SU-DHL-6 (cell line): ENCODE results near the gene CTSA.

Source experiments
- H2AFZ ChIP-seq: fragments of 200-600 bp; sonication (generic); 2 replicates; pipeline ENCODE4 v1.6.1; 2014; ENCODE audit warnings: low read depth, mild to moderate bottlenecking, moderate library complexity, mixed read lengths, antibody characterized with exemption, low read length; ENCODE audit not compliant: severe bottlenecking
- H3F3A ChIP-seq: fragments of 200-600 bp; shearing (Covaris generic); 2 replicates; pipeline ENCODE4 v1.6.0; 2016; ENCODE audit warnings: antibody characterized with exemption, mild to moderate bottlenecking; ENCODE audit not compliant: insufficient read depth
- H3K27ac ChIP-seq: fragments of 200-600 bp; sonication (generic); 2 replicates; pipeline ENCODE4 v1.5.1; 2016; ENCODE audit warnings: low read depth, mild to moderate bottlenecking, low read length, moderate library complexity, mixed read lengths
- H3K27me3 ChIP-seq: fragments of 200-600 bp; sonication (generic), shearing (Covaris generic); 2 replicates; pipeline ENCODE4 v1.6.0; 2014; ENCODE audit warnings: mild to moderate bottlenecking, low read length
- H3K36me3 ChIP-seq: fragments of 200-600 bp; sonication (generic); 2 replicates; pipeline ENCODE4 v1.6.1; 2014; ENCODE audit warnings: mild to moderate bottlenecking, low read length, mixed read lengths
- H3K4me2 ChIP-seq: fragments of 300-600, 200-600 bp; shearing (Covaris generic), sonication (generic); 2 replicates; pipeline ENCODE4 v1.6.0; 2014; ENCODE audit warnings: low read length, low read depth, mild to moderate bottlenecking; ENCODE audit not compliant: poor library complexity, severe bottlenecking
- H3K4me3 ChIP-seq: fragments of 200-600 bp; sonication (generic); 2 replicates; pipeline ENCODE4 v1.5.1; 2014; ENCODE audit warnings: antibody characterized with exemption, low read length, mild to moderate bottlenecking, mixed read lengths; ENCODE audit not compliant: insufficient read depth, poor library complexity, severe bottlenecking
- H3K79me2 ChIP-seq: fragments of 200-600 bp; sonication (generic); 2 replicates; pipeline ENCODE4 v1.6.1; 2014; ENCODE audit warnings: mild to moderate bottlenecking, low read length, moderate library complexity; ENCODE audit not compliant: insufficient read depth
- H3K9ac ChIP-seq: fragments of 200-600 bp; sonication (generic); 2 replicates; pipeline ENCODE4 v1.7.0; 2014; ENCODE audit warnings: mild to moderate bottlenecking, low read length
- H3K9me2 ChIP-seq: fragments of 200-600 bp; sonication (generic); replicated peaks from 2 replicates; pipeline ENCODE4 v1.6.1; 2014; ENCODE audit warnings: low read length; ENCODE audit not compliant: insufficient read depth
- H3K9me3 ChIP-seq: fragments of 200-600 bp; sonication (generic); 2 replicates; pipeline ENCODE4 v1.6.1; 2014; ENCODE audit warnings: low read length, mixed read lengths; ENCODE audit not compliant: insufficient read depth
- H4K20me1 ChIP-seq: fragments of 200-600 bp; sonication (generic); 2 replicates; pipeline ENCODE4 v1.6.1; 2014; ENCODE audit warnings: low read depth, mild to moderate bottlenecking, antibody characterized with exemption, low read length, moderate library complexity, mixed read lengths
- CTCF ChIP-seq: fragments of 200-600 bp; sonication (generic); IDR thresholded peaks from one replicate; pipeline ENCODE4 v1.5.1; 2017; ENCODE audit warnings: antibody characterized with exemption, mild to moderate bottlenecking, low read length, moderate library complexity; ENCODE audit not compliant: insufficient read depth, poor library complexity, severe bottlenecking
- EZH2phosphoT487 ChIP-seq: fragments of 200-600 bp; sonication (generic), shearing (Covaris generic); conservative IDR thresholded peaks from 2 replicates; pipeline ENCODE4 v1.6.1; 2018; ENCODE audit warnings: mild to moderate bottlenecking, antibody characterized with exemption, low read length, moderate library complexity, mixed read lengths

CTSA gene

GRCh38 chr20:45890985-45891983, at the start of gene CTSA, which contains the start of gene NEURL2:
Gene CTSA, plus strand, starts transcription at chr20:45891335. Its CDS starts 234 bp downstream, at chr20:45891569.
Gene NEURL2, minus strand, starts transcription at chr20:45891208. Its CDS starts 217 bp downstream, at chr20:45890991.
- H4K20me1 ChIP-seq, result no peaks in the 10 kb centered on the region
- peak within 1 kb of the TSS; percentile 81 for H3K9ac ChIP-seq
- H3K27ac ChIP-seq, result peak within 1 kb of the TSS; percentile 45
- H3K27me3 ChIP-seq, result no peaks in the 10 kb centered on the region
- H3K79me2 ChIP-seq, result no peaks in the 10 kb centered on the region
- no peaks in the 10 kb centered on the region for H3F3A ChIP-seq
- no peaks in the 10 kb centered on the region for H3K36me3 ChIP-seq
- peak within 1 kb of the TSS; percentile 65 for H3K4me2 ChIP-seq
- H3K9me3 ChIP-seq, result no peaks in the 10 kb centered on the region
- TF ChIP-seq EZH2phosphoT487 (no peak), CTCF (no peak)
- peak within 1 kb of the TSS; percentile 93 for H2AFZ ChIP-seq
- H3K9me2 ChIP-seq, result no peaks in the 10 kb centered on the region
- H3K4me3 ChIP-seq, result peak within 1 kb of the TSS; percentile 86

GRCh38 chr20:45841407-45842129, 49.6 kb upstream of the CTSA start:
- no peaks in the 10 kb centered on the region for H3K9me2 ChIP-seq
- H3K4me2 ChIP-seq, result no peak overlapping the region
- H3K9ac ChIP-seq, result no peak overlapping the region
- no peaks in the 10 kb centered on the region for H4K20me1 ChIP-seq
- H3K9me3 ChIP-seq, result no peaks in the 10 kb centered on the region
- no peak overlapping the region for H3K27ac ChIP-seq
- no peak overlapping the region for H3K4me3 ChIP-seq
- TF ChIP-seq CTCF, result no peak
- TF ChIP-seq EZH2phosphoT487, result no peak
- H2AFZ ChIP-seq, result no peak overlapping the region
- H3K27me3 ChIP-seq, result no peaks in the 10 kb centered on the region
- no peaks in the 10 kb centered on the region for H3F3A ChIP-seq
- no peaks in the 10 kb centered on the region for H3K36me3 ChIP-seq
- no peaks in the 10 kb centered on the region for H3K79me2 ChIP-seq

GRCh38 chr20:45842169-45842812, 48.8 kb upstream of the CTSA start:
- H3K79me2 ChIP-seq, result no peaks in the 10 kb centered on the region
- no peak overlapping the region for H2AFZ ChIP-seq
- H3K4me2 ChIP-seq, result no peak overlapping the region
- H3K36me3 ChIP-seq, result no peaks in the 10 kb centered on the region
- H4K20me1 ChIP-seq, result no peaks in the 10 kb centered on the region
- H3K27ac ChIP-seq, result 0 out of 2 replicates have a peak overlapping the region, but pooled peaks have one; percentile 3
- no peaks in the 10 kb centered on the region for H3K27me3 ChIP-seq
- H3K9ac ChIP-seq, result no peak overlapping the region
- H3K4me3 ChIP-seq, result no peak overlapping the region
- no peaks in the 10 kb centered on the region for H3K9me2 ChIP-seq
- TF ChIP-seq EZH2phosphoT487, result no peak
- TF ChIP-seq CTCF, result no peak
- H3K9me3 ChIP-seq, result no peaks in the 10 kb centered on the region
- H3F3A ChIP-seq, result no peaks in the 10 kb centered on the region
